ENCODE results near the gene TMEM62.

- TF ChIP-seq CTCF (IDR thresholded peaks at IDR 0.05): no peak
- no peak for TF ChIP-seq POLR2A (IDR thresholded peaks at IDR 0.05)
Observed at GRCh38 chr15:43102187-43102586, 31.2 kb upstream of the TMEM62 start.

Data from right lobe of liver (tissue), 4 donors.